ENCODE measurements around the gene OSER1. TPM values are rescaled to one million over a fixed set of nuclear protein-coding genes. Genes with fewer than 3 reads are reported as not detected.

The OSER1 gene
- total RNA-seq, 1 experiment from 2014 or later = 24.3 TPM

GRCh38 chr20:44204832-44205215, 5.7 kb downstream of the OSER1 start:
- Mint-ChIP-seq H3K4me1 (peaks cover 23% of the 10 kb centered on the region), H3K36me3 (peaks cover 40% of the 10 kb centered on the region), H3K9me3 (no peaks in the 10 kb centered on the region), H3K27ac (no peak overlapping the region), H3K4me3 (no peak overlapping the region), H3K27me3 (ENCODE audit: low read depth) (no peaks in the 10 kb centered on the region)
- TF ChIP-seq TP53 (CRISPR knock-in tag; IDR thresholded peaks at IDR 0.05) (no peak), NFYB (CRISPR knock-in tag; conservative IDR thresholded peaks at IDR 0.05; ENCODE audit: low read depth) (no peak), FOXJ3 (CRISPR knock-in tag; IDR thresholded peaks at IDR 0.05; ENCODE audit: borderline replicate concordance) (no peak), ZNF232 (CRISPR knock-in tag; IDR thresholded peaks at IDR 0.05) (no peak), ZNF396 (CRISPR knock-in tag; IDR thresholded peaks at IDR 0.05; ENCODE audit: borderline replicate concordance) (no peak), GTF2I (CRISPR knock-in tag; conservative IDR thresholded peaks at IDR 0.05) (no peak), ZNF121 (CRISPR knock-in tag; IDR thresholded peaks at IDR 0.05) (no peak), ZNF423 (CRISPR knock-in tag; IDR thresholded peaks at IDR 0.05) (no peak), FOXP4 (CRISPR knock-in tag; IDR thresholded peaks at IDR 0.05) (no peak), TCF7 (CRISPR knock-in tag; IDR thresholded peaks at IDR 0.05; ENCODE audit: low read depth) (no peak), GABPB1 (CRISPR knock-in tag; IDR thresholded peaks at IDR 0.05) (no peak), NR1H2 (CRISPR knock-in tag; IDR thresholded peaks at IDR 0.05) (no peak), KAT7 (CRISPR knock-in tag; IDR thresholded peaks at IDR 0.05; ENCODE audit: borderline replicate concordance) (no peak)
- TF ChIP-seq, protein P1, sequence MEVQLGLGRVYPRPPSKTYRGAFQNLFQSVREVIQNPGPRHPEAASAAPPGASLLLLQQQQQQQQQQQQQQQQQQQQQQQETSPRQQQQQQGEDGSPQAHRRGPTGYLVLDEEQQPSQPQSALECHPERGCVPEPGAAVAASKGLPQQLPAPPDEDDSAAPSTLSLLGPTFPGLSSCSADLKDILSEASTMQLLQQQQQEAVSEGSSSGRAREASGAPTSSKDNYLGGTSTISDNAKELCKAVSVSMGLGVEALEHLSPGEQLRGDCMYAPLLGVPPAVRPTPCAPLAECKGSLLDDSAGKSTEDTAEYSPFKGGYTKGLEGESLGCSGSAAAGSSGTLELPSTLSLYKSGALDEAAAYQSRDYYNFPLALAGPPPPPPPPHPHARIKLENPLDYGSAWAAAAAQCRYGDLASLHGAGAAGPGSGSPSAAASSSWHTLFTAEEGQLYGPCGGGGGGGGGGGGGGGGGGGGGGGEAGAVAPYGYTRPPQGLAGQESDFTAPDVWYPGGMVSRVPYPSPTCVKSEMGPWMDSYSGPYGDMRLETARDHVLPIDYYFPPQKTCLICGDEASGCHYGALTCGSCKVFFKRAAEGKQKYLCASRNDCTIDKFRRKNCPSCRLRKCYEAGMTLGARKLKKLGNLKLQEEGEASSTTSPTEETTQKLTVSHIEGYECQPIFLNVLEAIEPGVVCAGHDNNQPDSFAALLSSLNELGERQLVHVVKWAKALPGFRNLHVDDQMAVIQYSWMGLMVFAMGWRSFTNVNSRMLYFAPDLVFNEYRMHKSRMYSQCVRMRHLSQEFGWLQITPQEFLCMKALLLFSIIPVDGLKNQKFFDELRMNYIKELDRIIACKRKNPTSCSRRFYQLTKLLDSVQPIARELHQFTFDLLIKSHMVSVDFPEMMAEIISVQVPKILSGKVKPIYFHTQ (CRISPR knock-in tag; IDR thresholded peaks at IDR 0.05) = no peak
- TF ChIP-seq, protein P2, sequence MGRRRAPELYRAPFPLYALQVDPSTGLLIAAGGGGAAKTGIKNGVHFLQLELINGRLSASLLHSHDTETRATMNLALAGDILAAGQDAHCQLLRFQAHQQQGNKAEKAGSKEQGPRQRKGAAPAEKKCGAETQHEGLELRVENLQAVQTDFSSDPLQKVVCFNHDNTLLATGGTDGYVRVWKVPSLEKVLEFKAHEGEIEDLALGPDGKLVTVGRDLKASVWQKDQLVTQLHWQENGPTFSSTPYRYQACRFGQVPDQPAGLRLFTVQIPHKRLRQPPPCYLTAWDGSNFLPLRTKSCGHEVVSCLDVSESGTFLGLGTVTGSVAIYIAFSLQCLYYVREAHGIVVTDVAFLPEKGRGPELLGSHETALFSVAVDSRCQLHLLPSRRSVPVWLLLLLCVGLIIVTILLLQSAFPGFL (CRISPR knock-in tag; IDR thresholded peaks at IDR 0.05; ENCODE audit: borderline replicate concordance) = no peak
- TF ChIP-seq, protein P3, sequence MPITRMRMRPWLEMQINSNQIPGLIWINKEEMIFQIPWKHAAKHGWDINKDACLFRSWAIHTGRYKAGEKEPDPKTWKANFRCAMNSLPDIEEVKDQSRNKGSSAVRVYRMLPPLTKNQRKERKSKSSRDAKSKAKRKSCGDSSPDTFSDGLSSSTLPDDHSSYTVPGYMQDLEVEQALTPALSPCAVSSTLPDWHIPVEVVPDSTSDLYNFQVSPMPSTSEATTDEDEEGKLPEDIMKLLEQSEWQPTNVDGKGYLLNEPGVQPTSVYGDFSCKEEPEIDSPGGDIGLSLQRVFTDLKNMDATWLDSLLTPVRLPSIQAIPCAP (CRISPR knock-in tag; IDR thresholded peaks at IDR 0.05) = no peak
- TF ChIP-seq, protein P4, sequence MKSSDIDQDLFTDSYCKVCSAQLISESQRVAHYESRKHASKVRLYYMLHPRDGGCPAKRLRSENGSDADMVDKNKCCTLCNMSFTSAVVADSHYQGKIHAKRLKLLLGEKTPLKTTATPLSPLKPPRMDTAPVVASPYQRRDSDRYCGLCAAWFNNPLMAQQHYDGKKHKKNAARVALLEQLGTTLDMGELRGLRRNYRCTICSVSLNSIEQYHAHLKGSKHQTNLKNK (CRISPR knock-in tag; IDR thresholded peaks at IDR 0.05) = no peak
- TF ChIP-seq, protein P5, sequence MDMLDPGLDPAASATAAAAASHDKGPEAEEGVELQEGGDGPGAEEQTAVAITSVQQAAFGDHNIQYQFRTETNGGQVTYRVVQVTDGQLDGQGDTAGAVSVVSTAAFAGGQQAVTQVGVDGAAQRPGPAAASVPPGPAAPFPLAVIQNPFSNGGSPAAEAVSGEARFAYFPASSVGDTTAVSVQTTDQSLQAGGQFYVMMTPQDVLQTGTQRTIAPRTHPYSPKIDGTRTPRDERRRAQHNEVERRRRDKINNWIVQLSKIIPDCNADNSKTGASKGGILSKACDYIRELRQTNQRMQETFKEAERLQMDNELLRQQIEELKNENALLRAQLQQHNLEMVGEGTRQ (CRISPR knock-in tag; IDR thresholded peaks at IDR 0.05) = no peak
- TF ChIP-seq, protein P6, sequence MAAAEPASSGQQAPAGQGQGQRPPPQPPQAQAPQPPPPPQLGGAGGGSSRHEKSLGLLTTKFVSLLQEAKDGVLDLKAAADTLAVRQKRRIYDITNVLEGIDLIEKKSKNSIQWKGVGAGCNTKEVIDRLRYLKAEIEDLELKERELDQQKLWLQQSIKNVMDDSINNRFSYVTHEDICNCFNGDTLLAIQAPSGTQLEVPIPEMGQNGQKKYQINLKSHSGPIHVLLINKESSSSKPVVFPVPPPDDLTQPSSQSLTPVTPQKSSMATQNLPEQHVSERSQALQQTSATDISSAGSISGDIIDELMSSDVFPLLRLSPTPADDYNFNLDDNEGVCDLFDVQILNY (CRISPR knock-in tag; IDR thresholded peaks at IDR 0.05) = no peak
- TF ChIP-seq, protein P7, sequence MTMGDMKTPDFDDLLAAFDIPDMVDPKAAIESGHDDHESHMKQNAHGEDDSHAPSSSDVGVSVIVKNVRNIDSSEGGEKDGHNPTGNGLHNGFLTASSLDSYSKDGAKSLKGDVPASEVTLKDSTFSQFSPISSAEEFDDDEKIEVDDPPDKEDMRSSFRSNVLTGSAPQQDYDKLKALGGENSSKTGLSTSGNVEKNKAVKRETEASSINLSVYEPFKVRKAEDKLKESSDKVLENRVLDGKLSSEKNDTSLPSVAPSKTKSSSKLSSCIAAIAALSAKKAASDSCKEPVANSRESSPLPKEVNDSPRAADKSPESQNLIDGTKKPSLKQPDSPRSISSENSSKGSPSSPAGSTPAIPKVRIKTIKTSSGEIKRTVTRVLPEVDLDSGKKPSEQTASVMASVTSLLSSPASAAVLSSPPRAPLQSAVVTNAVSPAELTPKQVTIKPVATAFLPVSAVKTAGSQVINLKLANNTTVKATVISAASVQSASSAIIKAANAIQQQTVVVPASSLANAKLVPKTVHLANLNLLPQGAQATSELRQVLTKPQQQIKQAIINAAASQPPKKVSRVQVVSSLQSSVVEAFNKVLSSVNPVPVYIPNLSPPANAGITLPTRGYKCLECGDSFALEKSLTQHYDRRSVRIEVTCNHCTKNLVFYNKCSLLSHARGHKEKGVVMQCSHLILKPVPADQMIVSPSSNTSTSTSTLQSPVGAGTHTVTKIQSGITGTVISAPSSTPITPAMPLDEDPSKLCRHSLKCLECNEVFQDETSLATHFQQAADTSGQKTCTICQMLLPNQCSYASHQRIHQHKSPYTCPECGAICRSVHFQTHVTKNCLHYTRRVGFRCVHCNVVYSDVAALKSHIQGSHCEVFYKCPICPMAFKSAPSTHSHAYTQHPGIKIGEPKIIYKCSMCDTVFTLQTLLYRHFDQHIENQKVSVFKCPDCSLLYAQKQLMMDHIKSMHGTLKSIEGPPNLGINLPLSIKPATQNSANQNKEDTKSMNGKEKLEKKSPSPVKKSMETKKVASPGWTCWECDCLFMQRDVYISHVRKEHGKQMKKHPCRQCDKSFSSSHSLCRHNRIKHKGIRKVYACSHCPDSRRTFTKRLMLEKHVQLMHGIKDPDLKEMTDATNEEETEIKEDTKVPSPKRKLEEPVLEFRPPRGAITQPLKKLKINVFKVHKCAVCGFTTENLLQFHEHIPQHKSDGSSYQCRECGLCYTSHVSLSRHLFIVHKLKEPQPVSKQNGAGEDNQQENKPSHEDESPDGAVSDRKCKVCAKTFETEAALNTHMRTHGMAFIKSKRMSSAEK (CRISPR knock-in tag; IDR thresholded peaks at IDR 0.05; ENCODE audit: borderline replicate concordance) = no peak
- ATAC-seq (no peak), DNase-seq (ENCODE audit: low spot score) (no peak)
- CTCF ChIA-PET = no interaction called here
- POLR2A ChIA-PET = no interaction called here
